ENCODE measurements around the gene GMEB1.
A peak's percentile ranks its signal among the peaks of the same experiment; 100 is the strongest.
"Not testable (repeated sequence)": the region's sequence is repeated elsewhere in the genome, so short reads cannot be mapped to it uniquely, and the experiment has no call there.

The GMEB1 gene

GRCh38 chr1:28668191-28668955, at the start of gene GMEB1:
GMEB1 (plus strand) TSS chr1:28668784; CDS start chr1:28683613, 14,829 bp downstream.
- DNase-seq, result peak; percentile 66

- DNase-seq, result no peak
Measured at GRCh38 chr1:28631713-28632112, 36.9 kb upstream of the GMEB1 start.

- no peak for DNase-seq
Measured at GRCh38 chr1:28632560-28632959, 36.0 kb upstream of the GMEB1 start.

- no peak for DNase-seq
Measured at GRCh38 chr1:28640766-28641165, 27.8 kb upstream of the GMEB1 start.

GRCh38 chr1:28642056-28642846, 26.3 kb upstream of the GMEB1 start:
- DNase-seq, result no peak

GRCh38 chr1:28642847-28643635, 25.5 kb upstream of the GMEB1 start, which contains the start of gene TAF12:
TAF12 (minus strand) TSS chr1:28643067; CDS start chr1:28622081, 20,986 bp downstream.
- peak; percentile 70 for DNase-seq

- no peak for DNase-seq
Measured at GRCh38 chr1:28644494-28644893, 24.1 kb upstream of the GMEB1 start.

- DNase-seq, result not testable (repeated sequence)
Measured at GRCh38 chr1:28645406-28645805, 23.2 kb upstream of the GMEB1 start.

GRCh38 chr1:28646040-28646439, 22.5 kb upstream of the GMEB1 start:
- no peak for DNase-seq

GRCh38 chr1:28648008-28648473, 20.5 kb upstream of the GMEB1 start:
- DNase-seq, result peak; percentile 62

- peak; percentile 79 for DNase-seq
Measured at GRCh38 chr1:28648474-28649198, 19.9 kb upstream of the GMEB1 start, which contains the start of gene RNU11. RNU11 (plus strand) TSS chr1:28648600.

- DNase-seq, result not testable (repeated sequence)
Measured at GRCh38 chr1:28653063-28653462, 15.5 kb upstream of the GMEB1 start.

- DNase-seq, result not testable (repeated sequence)
Measured at GRCh38 chr1:28653870-28654269, 14.7 kb upstream of the GMEB1 start.

GRCh38 chr1:28655448-28656311, 12.9 kb upstream of the GMEB1 start:
- not testable (repeated sequence) for DNase-seq

GRCh38 chr1:28656335-28656734, 12.2 kb upstream of the GMEB1 start:
- DNase-seq, result no peak

- no peak for DNase-seq
Measured at GRCh38 chr1:28663871-28664470, 4.6 kb upstream of the GMEB1 start.

GRCh38 chr1:28666806-28667205, 1.8 kb upstream of the GMEB1 start:
- DNase-seq, result no peak

- no peak for DNase-seq
Measured at GRCh38 chr1:28668956-28669723, 556 bp downstream of the GMEB1 start.

- DNase-seq, result no peak
Measured at GRCh38 chr1:28671254-28671780, 2.7 kb downstream of the GMEB1 start.

- not testable (repeated sequence) for DNase-seq
Measured at GRCh38 chr1:28672971-28673370, 4.4 kb downstream of the GMEB1 start.
